ENCODE measurements around the gene MSANTD7.
A peak's percentile ranks its signal among the peaks of the same experiment; 100 is the strongest.
"Not testable (repeated sequence)": the region's sequence is repeated elsewhere in the genome, so short reads cannot be mapped to it uniquely, and the experiment has no call there.

MSANTD7 gene

DNA sequence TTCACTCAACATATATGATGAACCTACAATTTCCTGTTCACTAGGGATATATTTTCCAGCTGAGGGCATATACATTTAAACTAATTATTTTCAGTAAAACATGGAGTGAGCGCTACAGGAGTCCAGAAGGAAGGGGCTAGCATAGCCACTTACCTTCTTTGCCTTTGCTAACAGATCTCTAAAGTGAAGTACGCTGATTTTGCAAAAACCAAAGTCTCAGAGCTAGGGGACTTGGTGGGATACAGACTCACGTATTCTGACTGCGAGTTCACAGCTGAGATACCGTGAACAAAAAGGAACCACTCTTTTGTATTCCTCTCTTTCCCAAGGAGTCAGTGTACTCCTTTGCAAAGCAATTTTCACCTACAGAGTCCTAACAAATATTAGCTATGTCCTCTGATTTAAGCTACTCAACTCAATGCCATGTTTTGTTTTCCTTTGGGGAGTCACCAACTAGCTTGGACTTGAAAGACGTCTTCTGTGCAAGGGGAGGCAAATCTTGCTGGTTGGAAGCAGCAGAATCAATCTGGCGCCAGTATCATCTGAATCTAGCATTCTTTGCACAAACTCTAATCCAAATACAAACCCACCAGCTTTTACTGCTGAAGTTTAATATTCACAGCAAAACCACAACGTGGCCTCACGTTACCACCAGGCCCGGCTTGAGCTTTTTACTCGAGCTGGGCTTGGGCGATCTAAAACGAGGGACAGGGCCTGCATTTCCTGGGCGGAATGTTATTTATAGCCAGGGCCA is 926 bp upstream of the MSANTD7 start:
- DNase-seq: peak in 1 of 56 donors; percentile 41

DNA sequence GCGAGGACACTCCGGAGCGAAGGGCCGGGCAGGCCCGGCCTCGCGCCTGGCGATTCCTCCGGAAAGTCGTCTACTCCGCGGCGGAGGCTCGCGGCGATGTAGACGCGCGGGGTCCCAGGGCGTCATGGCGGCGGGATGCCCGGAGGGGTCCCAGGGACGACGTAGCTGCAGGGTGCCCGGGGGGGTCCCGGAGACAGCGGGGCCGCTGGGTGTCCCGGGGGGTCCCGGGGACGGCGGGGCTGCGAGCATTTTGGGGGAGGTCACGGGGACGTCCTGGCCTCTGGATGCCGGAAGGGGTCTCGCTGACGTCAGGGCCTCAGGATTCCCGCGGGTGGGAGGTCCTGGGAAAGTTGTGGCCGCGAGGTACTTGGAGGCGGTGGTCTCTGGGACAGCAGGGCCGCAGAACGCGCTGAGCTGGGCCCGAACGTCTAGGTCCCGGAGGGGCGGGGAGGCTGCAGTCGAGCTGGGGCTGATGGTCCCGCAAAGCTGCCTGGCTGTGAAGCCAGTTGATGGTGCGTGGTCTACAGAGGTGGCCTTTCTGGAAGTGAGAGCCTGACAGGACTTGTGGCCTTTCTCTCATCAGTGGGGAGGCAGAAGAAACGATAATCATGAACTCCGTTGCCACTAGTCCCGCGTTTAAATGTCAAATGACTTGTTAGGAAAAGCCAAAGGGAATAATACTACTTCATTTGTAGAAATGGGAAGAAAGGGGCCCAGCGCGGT is 637 bp downstream of the MSANTD7 start:
- peak in 17 of 56 donors; percentile 4 to 47 (median 19) for DNase-seq

- DNase-seq: no peak
Observed at GRCh38 chr10:14839305-14839695, 1.2 kb downstream of the MSANTD7 start.

DNA sequence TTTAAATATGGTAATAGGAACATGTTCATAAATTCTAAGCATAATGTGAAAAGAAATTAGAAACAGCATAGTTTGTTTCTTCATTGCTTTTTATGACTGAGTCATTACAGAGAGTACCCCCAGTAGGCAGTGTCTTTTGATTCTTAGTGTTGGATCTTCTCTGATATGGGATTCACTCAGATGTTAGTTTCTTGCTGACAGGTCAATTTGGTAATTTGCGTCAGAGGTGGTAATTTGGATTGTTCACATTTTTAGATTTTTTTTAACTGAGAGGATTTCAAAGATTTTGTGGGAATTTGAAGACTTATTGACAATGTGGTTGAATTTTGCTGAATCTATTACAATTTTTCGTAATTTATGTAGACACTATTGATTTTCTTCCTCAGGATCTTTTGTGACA is 2.1 kb downstream of the MSANTD7 start:
- no peak for DNase-seq

- no peak for DNase-seq
Observed at GRCh38 chr10:14843327-14843988, 5.4 kb downstream of the MSANTD7 start.

- DNase-seq: no peak
Observed at GRCh38 chr10:14844948-14845347, 6.8 kb downstream of the MSANTD7 start.

- no peak for DNase-seq
Observed at GRCh38 chr10:14852236-14852635, 14.1 kb downstream of the MSANTD7 start.

- DNase-seq: no peak
Observed at GRCh38 chr10:14855453-14855852, 17.3 kb downstream of the MSANTD7 start.

- DNase-seq: no peak
Observed at GRCh38 chr10:14858338-14858960, 20.3 kb downstream of the MSANTD7 start.

GRCh38 chr10:14859043-14859442 is 20.9 kb downstream of the MSANTD7 start:
- DNase-seq: no peak

- DNase-seq: no peak
Observed at GRCh38 chr10:14859775-14860174, 21.7 kb downstream of the MSANTD7 start.

GRCh38 chr10:14860791-14861190 is 22.7 kb downstream of the MSANTD7 start:
- no peak for DNase-seq

DNA sequence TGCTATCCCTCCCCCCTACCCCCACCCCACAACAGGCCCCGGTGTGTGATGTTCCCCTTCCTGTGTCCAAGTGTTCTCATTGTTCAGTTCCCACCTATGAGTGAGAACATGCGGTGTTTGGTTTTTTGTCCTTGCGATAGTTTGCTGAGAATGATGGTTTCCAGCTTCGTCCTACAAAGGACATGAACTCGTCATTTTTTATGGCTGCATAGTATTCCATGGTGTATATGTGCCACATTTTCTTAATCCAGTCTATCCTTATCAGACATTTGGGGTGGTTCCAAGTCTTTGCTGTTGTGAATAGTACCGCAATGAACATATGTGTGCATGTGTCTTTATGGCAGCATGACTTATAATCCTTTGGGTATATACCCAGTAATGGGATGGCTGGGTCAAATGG is 26.4 kb downstream of the MSANTD7 start:
- DNase-seq: not testable (repeated sequence)

DNA sequence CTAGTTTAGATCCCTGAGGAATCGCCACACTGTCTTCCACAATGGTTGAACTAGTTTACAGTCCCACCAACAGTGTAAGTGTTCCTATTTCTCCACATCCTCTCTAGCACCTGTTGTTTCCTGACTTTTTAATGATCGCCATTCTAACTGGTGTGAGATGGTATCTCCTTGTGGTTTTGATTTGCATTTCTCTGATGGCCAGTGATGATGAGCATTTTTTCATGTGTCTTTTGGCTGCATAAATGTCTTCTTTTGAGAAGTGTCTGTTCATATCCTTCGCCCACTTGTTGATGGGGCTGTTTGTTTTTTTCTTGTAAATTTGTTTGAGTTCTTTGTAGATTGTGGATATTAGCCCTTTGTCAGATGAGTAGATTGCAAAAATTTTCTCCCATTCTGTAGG is 26.8 kb downstream of the MSANTD7 start:
- DNase-seq: not testable (repeated sequence)

GRCh38 chr10:14873090-14873760 is 35.1 kb downstream of the MSANTD7 start:
- DNase-seq: no peak

GRCh38 chr10:14875941-14876340 is 37.8 kb downstream of the MSANTD7 start:
- DNase-seq: no peak

DNA sequence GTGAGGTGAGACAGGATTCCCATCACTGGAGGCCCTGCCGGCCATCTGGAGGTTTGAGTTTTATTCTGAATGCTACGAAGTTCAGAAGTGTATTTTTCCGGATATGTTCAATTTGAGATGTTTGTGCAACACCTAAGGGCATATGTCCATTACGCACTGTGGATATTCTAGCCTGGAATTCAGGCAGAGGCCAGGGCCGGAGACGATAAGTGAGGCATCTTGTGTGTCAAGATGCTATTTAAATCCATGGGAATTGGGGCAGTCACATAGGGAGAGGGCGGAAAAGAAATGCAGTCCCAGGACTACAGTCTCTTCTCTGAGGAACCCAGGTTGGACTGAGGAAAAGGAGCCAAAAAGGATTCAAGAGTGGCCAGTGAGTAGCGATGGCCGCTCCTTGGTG is 38.7 kb downstream of the MSANTD7 start:
- DNase-seq: no peak

- DNase-seq: peak; percentile 45 to 97 (median 89)
Observed at GRCh38 chr10:14878266-14879123, 40.4 kb downstream of the MSANTD7 start, which contains the start of gene SUV39H2. SUV39H2 (plus strand) TSS chr10:14878866; CDS start chr10:14878889, 23 bp downstream.

GRCh38 chr10:14879124-14879927 is 41.2 kb downstream of the MSANTD7 start:
- DNase-seq: peak in 16 of 56 donors; percentile 6 to 52 (median 21)

DNA sequence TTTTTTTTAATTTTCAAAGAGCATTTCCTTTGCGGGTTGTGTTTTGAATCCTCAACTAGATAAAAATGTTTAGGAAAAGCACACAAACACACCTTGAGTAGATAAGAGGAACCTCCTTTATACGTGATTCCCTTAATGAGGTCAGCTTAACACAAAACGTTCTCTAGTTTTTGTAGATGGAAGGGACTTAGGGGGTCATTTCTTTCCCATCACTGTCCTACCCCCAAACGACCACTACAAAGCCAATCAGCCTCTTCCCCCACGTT is 41.8 kb downstream of the MSANTD7 start:
- no peak for DNase-seq
